Stimulated activated CD4-positive, alpha-beta T cell treated with anti-CD3 and anti-CD28 coated beads, Interleukin-2, amount 100 ng/mL, for 24 hours (primary cell): ENCODE measurements around the gene GP1BA.

Experiments
- DNase-seq, 2 donors: peaks; one replicate each; pipeline ENCODE4 v3.0.0-alpha.2; 2020

The GP1BA gene

GRCh38 chr17:4978726-4979125 is 46.6 kb downstream of the GP1BA start:
- DNase-seq = no peak

DNA sequence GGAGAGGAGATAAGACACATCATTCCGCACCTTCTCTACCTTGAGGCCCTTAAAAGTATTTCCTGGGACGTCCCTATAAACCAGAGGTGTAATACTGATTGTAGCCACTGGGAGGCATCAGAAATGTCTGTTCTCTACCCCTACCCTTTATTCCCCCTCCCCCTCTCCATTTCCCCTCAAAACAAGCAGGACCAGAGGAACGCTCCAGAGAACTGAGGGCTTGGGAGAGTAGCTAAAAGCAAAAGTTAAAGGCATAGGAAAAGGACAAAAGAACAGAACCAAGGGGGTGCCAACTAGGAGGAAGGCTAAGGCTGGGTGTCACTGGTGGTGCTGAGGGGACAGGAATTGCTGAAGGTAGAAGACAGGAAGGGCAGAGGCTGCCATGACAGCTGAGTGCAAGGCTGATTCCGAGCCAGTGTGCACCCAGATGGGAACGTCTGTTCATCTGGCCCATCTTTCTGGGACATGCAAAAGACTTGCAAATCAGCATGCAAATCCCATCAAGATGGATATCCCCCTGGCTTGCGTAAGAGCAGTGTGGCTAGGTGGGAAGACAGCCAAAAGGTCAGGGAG is 48.7 kb downstream of the GP1BA start:
- DNase-seq = peak in 1 of 2 donors; percentile 55

DNA sequence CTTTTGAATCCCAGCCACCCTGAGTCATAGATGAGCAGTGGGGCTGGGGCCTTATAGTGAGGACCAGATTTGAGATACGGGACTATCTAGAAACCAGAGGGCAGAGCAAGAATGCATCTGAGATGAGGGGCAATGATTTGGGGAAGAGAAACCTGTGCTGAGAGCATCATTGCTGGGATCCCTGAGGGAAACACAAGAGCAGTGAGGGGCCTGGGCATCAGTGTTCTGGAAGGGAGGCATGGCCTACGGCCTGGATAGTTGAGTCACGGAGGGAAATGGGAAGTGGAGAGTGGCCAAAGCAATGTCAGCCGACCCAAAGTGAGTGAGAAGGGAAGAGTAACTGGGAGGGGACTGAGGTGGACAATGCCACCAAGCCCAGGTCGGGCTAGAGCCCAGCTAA is 50.2 kb downstream of the GP1BA start:
- DNase-seq = no peak
